PC-9 (cell line): ENCODE results near the gene CAB39L. TPM values are rescaled to one million over a fixed set of nuclear protein-coding genes. Genes with fewer than 3 reads are reported as not detected.

Experiments
- BruUV-seq: library from RNA; stranded (reverse); fragments of 400-500 nt; replicated peaks from 2 replicates; lab custom pipeline; 2021; lab: Mats Ljungman, UMichigan
- CTCF ChIA-PET: fragments of 300-600 bp; sonication (Branson Sonifier 250); formaldehyde crosslinking; loops from one replicate; lab custom pipeline; 2022; ENCODE audit warnings: antibody characterized with exemption; lab: Charles Lee
- POLR2A ChIA-PET: fragments of 300-600 bp; sonication (Branson Sonifier 250); formaldehyde crosslinking; loops from one replicate; lab custom pipeline; 2022; ENCODE audit warnings: antibody characterized with exemption; ENCODE audit not compliant: unreplicated experiment; lab: Charles Lee
- DNase-seq, 2 experiments: peaks; one replicate each; pipeline versions ENCODE4 v3.0.0 to v3.0.0-alpha.2; 2015 to 2022; ENCODE audit warnings: mixed read lengths in 1 of 2
- H2AFZ ChIP-seq: fragments of 200-600 bp; sonication (generic); 2 replicates; pipeline ENCODE4 v1.8.1; 2017; ENCODE audit warnings: antibody characterized with exemption
- H3F3A ChIP-seq: fragments of 200-600 bp; sonication (generic); 2 replicates; pipeline ENCODE4 v1.8.1; 2017; ENCODE audit warnings: antibody characterized with exemption, mild to moderate bottlenecking, low read depth; ENCODE audit not compliant: insufficient read depth
- H3K27ac ChIP-seq: fragments of 200-600 bp; sonication (generic); 2 replicates; pipeline ENCODE4 v1.6.1; 2016; ENCODE audit warnings: mixed run types
- H3K27me3 ChIP-seq: fragments of 200-600 bp; sonication (generic); 2 replicates; pipeline ENCODE4 v1.6.1; 2016; ENCODE audit warnings: low read depth, mixed run types; ENCODE audit not compliant: insufficient read depth
- H3K36me3 ChIP-seq: fragments of 200-600 bp; sonication (generic); 2 replicates; pipeline ENCODE4 v1.6.1; 2016; ENCODE audit warnings: low read depth, mixed run types
- H3K4me1 ChIP-seq: fragments of 200-600 bp; sonication (generic); replicated peaks from 2 replicates; pipeline ENCODE4 v1.6.1; 2016; ENCODE audit warnings: mixed run types; ENCODE audit not compliant: insufficient read depth
- H3K4me2 ChIP-seq: fragments of 200-600 bp; sonication (generic); 2 replicates; pipeline ENCODE4 v1.6.1; 2017; ENCODE audit warnings: mixed run types
- H3K4me3 ChIP-seq: fragments of 200-600 bp; sonication (generic); 2 replicates; pipeline ENCODE4 v1.6.1; 2016; ENCODE audit warnings: mixed run types
- H3K79me2 ChIP-seq: fragments of 200-600 bp; sonication (generic); 2 replicates; pipeline ENCODE4 v1.6.1; 2017; ENCODE audit warnings: low read depth, mixed run types
- H3K9me2 ChIP-seq: fragments of 200-600 bp; sonication (generic); 2 replicates; pipeline ENCODE4 v1.8.1; 2017; ENCODE audit warnings: mild to moderate bottlenecking; ENCODE audit not compliant: insufficient read depth
- H3K9me3 ChIP-seq: fragments of 200-600 bp; sonication (generic); 2 replicates; pipeline ENCODE4 v1.8.1; 2016; ENCODE audit warnings: low read depth; ENCODE audit not compliant: insufficient read depth
- H4K20me1 ChIP-seq: fragments of 200-600 bp; sonication (generic); 2 replicates; pipeline ENCODE4 v1.8.1; 2017; ENCODE audit not compliant: insufficient read depth
- CTCF ChIP-seq: fragments of 200-600 bp; sonication (generic); conservative IDR thresholded peaks from 2 replicates; pipeline ENCODE4 v1.6.1; 2017; ENCODE audit warnings: mixed run types, antibody characterized with exemption, mild to moderate bottlenecking, moderate library complexity
- EZH2 ChIP-seq: fragments of 200-600 bp; sonication (generic); IDR thresholded peaks from 2 replicates; pipeline ENCODE4 v1.8.0; 2017; ENCODE audit warnings: antibody characterized with exemption, low read depth
- intact Hi-C: fragments of 100-400 bp; cut with micrococcal nuclease; formaldehyde crosslinking; loops from one replicate; pipeline ENCODE4 v1.10.0; 2022; ENCODE audit not compliant: unreplicated experiment
- total RNA-seq: library from RNA; stranded (reverse); gene quantifications from 2 replicates; pipeline ENCODE4 v1.2.3, GENCODE V29; 2021

CAB39L gene
- total RNA-seq, 1 experiment from 2014 or later: 10.7 TPM

DNA sequence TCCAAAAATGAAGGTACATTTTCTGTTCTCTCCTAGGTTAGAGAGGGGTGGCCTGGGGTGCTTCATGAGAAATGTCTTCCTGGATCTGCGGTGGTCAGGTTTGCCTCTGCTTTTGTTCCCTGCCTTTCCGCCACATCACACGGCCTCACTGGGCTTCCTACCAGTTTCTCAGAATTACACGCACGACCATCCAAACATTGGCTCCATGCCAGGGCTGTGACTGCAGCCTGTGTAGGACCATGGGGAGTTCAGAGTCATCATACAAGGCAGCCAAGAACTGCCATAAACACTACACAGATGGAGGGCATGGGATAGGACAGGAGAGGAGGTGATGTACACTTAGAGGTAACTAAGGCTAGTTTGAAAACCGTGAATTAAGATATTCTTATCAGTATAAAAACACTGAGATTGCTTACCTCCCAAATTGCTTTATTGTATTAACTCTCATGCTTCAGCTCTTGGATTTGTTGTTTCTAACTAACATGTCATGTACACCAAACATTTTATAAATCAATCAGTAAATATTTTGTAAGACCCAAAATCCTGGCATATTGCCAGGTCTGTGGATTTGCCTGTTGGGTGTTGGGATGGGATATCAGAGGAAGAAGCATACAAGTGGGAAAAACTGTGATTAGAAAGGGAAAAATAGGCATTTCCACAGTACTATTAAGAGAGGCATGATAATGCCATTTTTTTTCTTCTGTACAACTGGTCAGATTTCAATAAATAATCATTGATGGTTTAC lies 150.9 kb downstream of the CAB39L start:
- H3K4me3 ChIP-seq: no peak overlapping the region
- H3K36me3 ChIP-seq: no peaks in the 10 kb centered on the region
- ChIA-PET POLR2A (interaction anchor here (0.9 kb wide), 1 partner anchor 12 kb away, joined by 12 read pairs; no protein-coding TSS in a partner anchor), CTCF (no interaction called here)
- no peaks in the 10 kb centered on the region for H3K4me1 ChIP-seq
- H3K79me2 ChIP-seq: no peaks in the 10 kb centered on the region
- H3K9me3 ChIP-seq: no peaks in the 10 kb centered on the region
- no peak for DNase-seq
- TF ChIP-seq EZH2: no peak
- no peak for TF ChIP-seq CTCF
- no peaks in the 10 kb centered on the region for H4K20me1 ChIP-seq
- no peak overlapping the region for H2AFZ ChIP-seq
- no TSS peak for BruUV-seq
- H3K27me3 ChIP-seq: no peaks in the 10 kb centered on the region
- no peaks in the 10 kb centered on the region for H3F3A ChIP-seq
- no peaks in the 10 kb centered on the region for H3K9me2 ChIP-seq
- no peak overlapping the region for H3K4me2 ChIP-seq
- intact Hi-C loops: loop anchor here (10.0 kb wide), 1 partner anchor 1622 kb away; no protein-coding TSS in a partner anchor
- H3K27ac ChIP-seq: no peak overlapping the region

DNA sequence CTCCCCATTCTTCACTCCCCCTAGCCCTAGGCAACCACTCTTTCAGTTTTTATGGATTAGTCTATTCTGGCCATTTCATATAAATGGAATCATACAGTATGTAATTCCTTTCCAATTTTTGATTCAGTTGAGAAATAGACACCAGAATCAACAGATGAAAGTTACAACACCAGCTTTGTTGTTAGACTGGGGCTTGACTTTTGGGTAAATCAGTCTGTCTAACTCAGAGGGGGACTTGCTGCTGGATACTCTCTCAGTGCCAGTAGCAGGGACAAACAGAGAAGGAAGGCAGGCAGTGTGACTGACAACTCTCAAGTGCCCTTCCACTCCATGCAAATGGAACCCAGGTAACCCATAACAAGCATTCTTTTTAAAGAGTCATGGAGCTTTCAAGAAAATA lies 155.4 kb downstream of the CAB39L start:
- no peaks in the 10 kb centered on the region for H3K79me2 ChIP-seq
- intact Hi-C loops: loop anchor here (10.0 kb wide), 1 partner anchor 504 kb away; no protein-coding TSS in a partner anchor
- ChIA-PET POLR2A (no interaction called here), CTCF (no interaction called here)
- no peak overlapping the region for H3K27ac ChIP-seq
- H2AFZ ChIP-seq: no peak overlapping the region
- H3K36me3 ChIP-seq: no peaks in the 10 kb centered on the region
- H3K27me3 ChIP-seq: no peaks in the 10 kb centered on the region
- BruUV-seq: no TSS peak
- no peaks in the 10 kb centered on the region for H3K9me2 ChIP-seq
- no peak overlapping the region for H3K4me3 ChIP-seq
- H3K9me3 ChIP-seq: no peaks in the 10 kb centered on the region
- H3K4me1 ChIP-seq: no peaks in the 10 kb centered on the region
- H3K4me2 ChIP-seq: no peak overlapping the region
- no peak for DNase-seq
- TF ChIP-seq EZH2: no peak
- no peak for TF ChIP-seq CTCF
- no peaks in the 10 kb centered on the region for H4K20me1 ChIP-seq
- H3F3A ChIP-seq: no peaks in the 10 kb centered on the region

DNA sequence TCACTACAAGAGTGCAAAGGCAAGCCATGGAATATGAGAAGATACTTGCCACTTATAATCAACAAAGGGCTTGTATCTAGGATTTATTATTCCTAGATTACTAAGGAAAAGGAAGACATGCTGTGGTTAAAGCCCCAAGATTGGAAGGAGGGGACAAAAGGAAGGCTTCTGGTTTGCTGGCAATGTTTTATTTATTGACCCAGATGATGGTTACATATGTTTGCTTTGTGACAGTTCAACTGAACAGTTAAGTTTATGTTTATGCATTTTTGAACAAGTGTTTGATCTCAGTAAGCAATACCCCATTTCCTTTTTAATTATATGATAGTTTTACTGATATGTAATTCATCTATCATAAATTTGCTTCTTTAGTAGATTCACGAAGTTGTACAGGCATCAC lies 155.9 kb downstream of the CAB39L start:
- Histone ChIP-seq H3K27ac (no peak overlapping the region), H3K4me3 (no peak overlapping the region), H3K79me2 (no peaks in the 10 kb centered on the region), H3K4me2 (no peak overlapping the region), H4K20me1 (no peaks in the 10 kb centered on the region), H3K4me1 (no peaks in the 10 kb centered on the region), H3F3A (no peaks in the 10 kb centered on the region), H3K36me3 (no peaks in the 10 kb centered on the region), H3K9me3 (no peaks in the 10 kb centered on the region), H3K27me3 (no peaks in the 10 kb centered on the region), H3K9me2 (no peaks in the 10 kb centered on the region), H2AFZ (no peak overlapping the region)
- CTCF ChIA-PET: no interaction called here
- POLR2A ChIA-PET: no interaction called here
- DNase-seq: no peak
- intact Hi-C loops: loop anchor here (10.0 kb wide), 1 partner anchor 503 kb away; no protein-coding TSS in a partner anchor
- BruUV-seq: no TSS peak
- TF ChIP-seq CTCF (no peak), EZH2 (no peak)
